DOHH2 (cell line): ENCODE measurements around the gene RIMBP2.

ENCODE experiments used
- H3F3A ChIP-seq: fragments of 200-600 bp; sonication (generic), shearing (Covaris generic); 2 replicates; pipeline ENCODE4 v1.6.0; 2016; ENCODE audit warnings: antibody characterized with exemption, mild to moderate bottlenecking; ENCODE audit not compliant: control insufficient read depth, insufficient read depth
- H3K27ac ChIP-seq: fragments of 200-600 bp; sonication (generic); 2 replicates; pipeline ENCODE4 v1.5.1; 2014; ENCODE audit warnings: low read depth, mild to moderate bottlenecking, low read length, moderate library complexity
- H3K27me3 ChIP-seq: fragments of 200-600 bp; sonication (generic); 2 replicates; pipeline ENCODE4 v1.6.1; 2014; ENCODE audit warnings: mild to moderate bottlenecking, low read length, mixed read lengths; ENCODE audit not compliant: control insufficient read depth
- H3K36me3 ChIP-seq: fragments of 200-600 bp; sonication (generic); 2 replicates; pipeline ENCODE4 v1.6.1; 2014; ENCODE audit warnings: mild to moderate bottlenecking, low read length, moderate library complexity, mixed read lengths; ENCODE audit not compliant: control insufficient read depth
- H3K4me1 ChIP-seq: fragments of 200-600 bp; sonication (generic); 2 replicates; pipeline ENCODE4 v1.6.1; 2014; ENCODE audit warnings: mild to moderate bottlenecking, low read length, mixed read lengths; ENCODE audit not compliant: control insufficient read depth
- H3K4me2 ChIP-seq: fragments of 200-600 bp; sonication (generic); 2 replicates; pipeline ENCODE4 v1.6.0; 2014; ENCODE audit warnings: mild to moderate bottlenecking, low read length, moderate library complexity
- H3K4me3 ChIP-seq: fragments of 200-600 bp; sonication (generic); 2 replicates; pipeline ENCODE4 v1.5.1; 2014; ENCODE audit warnings: mild to moderate bottlenecking, low read length, mixed read lengths
- H3K79me2 ChIP-seq: fragments of 200-600 bp; sonication (generic); 2 replicates; pipeline ENCODE4 v1.6.1; 2014; ENCODE audit warnings: mild to moderate bottlenecking, low read length, mixed read lengths; ENCODE audit not compliant: control insufficient read depth
- H3K9me2 ChIP-seq: fragments of 200-600 bp; sonication (generic); replicated peaks from 2 replicates; pipeline ENCODE4 v1.6.1; 2014; ENCODE audit warnings: mild to moderate bottlenecking, low read length, mixed read lengths; ENCODE audit not compliant: control insufficient read depth
- H3K9me3 ChIP-seq: fragments of 200-600 bp; sonication (generic); 2 replicates; pipeline ENCODE4 v1.6.1; 2014; ENCODE audit warnings: antibody characterized with exemption, low read length, mixed read lengths; ENCODE audit not compliant: control insufficient read depth, insufficient read depth
- H4K20me1 ChIP-seq: fragments of 200-600 bp; sonication (generic); 2 replicates; pipeline ENCODE4 v1.6.0; 2014; ENCODE audit warnings: low read depth, mild to moderate bottlenecking, antibody characterized with exemption, low read length, moderate library complexity; ENCODE audit not compliant: control insufficient read depth, insufficient read depth
- EZH2phosphoT487 ChIP-seq: fragments of 200-600 bp; sonication (generic); IDR thresholded peaks from 2 replicates; pipeline ENCODE4 v1.6.1; 2017; ENCODE audit warnings: borderline replicate concordance, mild to moderate bottlenecking, antibody characterized with exemption, low read length, moderate library complexity, mixed read lengths
- TF ChIP-seq, protein P1 (sequence below): fragments of 200-600 bp; sonication (generic); IDR thresholded peaks from one replicate; pipeline ENCODE4 v1.5.1; 2014; ENCODE audit warnings: antibody characterized with exemption, mild to moderate bottlenecking, low read depth, low read length; ENCODE audit not compliant: poor library complexity, severe bottlenecking

The RIMBP2 gene

DNA sequence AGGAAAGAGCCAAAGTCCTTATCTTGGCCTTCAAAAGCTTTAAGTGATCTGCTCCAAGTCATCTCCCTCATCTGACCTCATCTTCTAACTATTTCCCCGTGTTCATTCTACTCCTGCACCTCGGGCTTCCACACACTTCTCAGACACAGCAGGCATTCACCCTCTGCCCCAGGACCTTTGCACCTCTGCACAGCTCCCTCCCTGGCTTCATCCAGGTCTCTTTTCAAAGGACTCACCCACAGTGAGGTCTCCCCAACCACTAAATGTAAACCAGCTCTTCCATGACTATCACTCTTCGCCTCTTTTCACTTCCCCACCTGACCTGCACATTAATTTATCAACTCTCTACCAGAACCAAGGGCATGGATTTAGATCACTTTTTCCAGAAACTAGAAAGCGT is 216.6 kb downstream of the RIMBP2 start:
- H3K9me2 ChIP-seq = no peaks in the 10 kb centered on the region
- H3K79me2 ChIP-seq = no peaks in the 10 kb centered on the region
- no peaks in the 10 kb centered on the region for H3K27me3 ChIP-seq
- TF ChIP-seq, protein P1, sequence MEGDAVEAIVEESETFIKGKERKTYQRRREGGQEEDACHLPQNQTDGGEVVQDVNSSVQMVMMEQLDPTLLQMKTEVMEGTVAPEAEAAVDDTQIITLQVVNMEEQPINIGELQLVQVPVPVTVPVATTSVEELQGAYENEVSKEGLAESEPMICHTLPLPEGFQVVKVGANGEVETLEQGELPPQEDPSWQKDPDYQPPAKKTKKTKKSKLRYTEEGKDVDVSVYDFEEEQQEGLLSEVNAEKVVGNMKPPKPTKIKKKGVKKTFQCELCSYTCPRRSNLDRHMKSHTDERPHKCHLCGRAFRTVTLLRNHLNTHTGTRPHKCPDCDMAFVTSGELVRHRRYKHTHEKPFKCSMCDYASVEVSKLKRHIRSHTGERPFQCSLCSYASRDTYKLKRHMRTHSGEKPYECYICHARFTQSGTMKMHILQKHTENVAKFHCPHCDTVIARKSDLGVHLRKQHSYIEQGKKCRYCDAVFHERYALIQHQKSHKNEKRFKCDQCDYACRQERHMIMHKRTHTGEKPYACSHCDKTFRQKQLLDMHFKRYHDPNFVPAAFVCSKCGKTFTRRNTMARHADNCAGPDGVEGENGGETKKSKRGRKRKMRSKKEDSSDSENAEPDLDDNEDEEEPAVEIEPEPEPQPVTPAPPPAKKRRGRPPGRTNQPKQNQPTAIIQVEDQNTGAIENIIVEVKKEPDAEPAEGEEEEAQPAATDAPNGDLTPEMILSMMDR = no peak
- TF ChIP-seq EZH2phosphoT487 = no peak
- H3K27ac ChIP-seq = no peak overlapping the region
- H4K20me1 ChIP-seq = no peaks in the 10 kb centered on the region
- no peaks in the 10 kb centered on the region for H3K36me3 ChIP-seq
- no peak overlapping the region for H3K4me2 ChIP-seq
- H3K4me1 ChIP-seq = no peaks in the 10 kb centered on the region
- H3K9me3 ChIP-seq = no peaks in the 10 kb centered on the region
- H3K4me3 ChIP-seq = no peak overlapping the region
- no peaks in the 10 kb centered on the region for H3F3A ChIP-seq

- no peak overlapping the region for H3K27ac ChIP-seq
- H3K4me2 ChIP-seq = no peak overlapping the region
- no peaks in the 10 kb centered on the region for H3K4me1 ChIP-seq
- no peaks in the 10 kb centered on the region for H4K20me1 ChIP-seq
- no peaks in the 10 kb centered on the region for H3K9me3 ChIP-seq
- H3K79me2 ChIP-seq = no peaks in the 10 kb centered on the region
- no peaks in the 10 kb centered on the region for H3K27me3 ChIP-seq
- TF ChIP-seq EZH2phosphoT487 = no peak
- TF ChIP-seq, protein P1 = no peak
- H3K9me2 ChIP-seq = no peaks in the 10 kb centered on the region
- H3F3A ChIP-seq = no peaks in the 10 kb centered on the region
- no peak overlapping the region for H3K4me3 ChIP-seq
- no peaks in the 10 kb centered on the region for H3K36me3 ChIP-seq
Measured at GRCh38 chr12:130498589-130499385, 217.3 kb downstream of the RIMBP2 start.

GRCh38 chr12:130497991-130498390 is 218.1 kb downstream of the RIMBP2 start:
- Histone ChIP-seq H3K36me3 (no peaks in the 10 kb centered on the region), H3F3A (no peaks in the 10 kb centered on the region), H3K9me2 (no peaks in the 10 kb centered on the region), H3K4me2 (no peak overlapping the region), H3K79me2 (no peaks in the 10 kb centered on the region), H3K4me3 (no peak overlapping the region), H3K9me3 (no peaks in the 10 kb centered on the region), H3K4me1 (no peaks in the 10 kb centered on the region), H4K20me1 (no peaks in the 10 kb centered on the region), H3K27ac (no peak overlapping the region), H3K27me3 (no peaks in the 10 kb centered on the region)
- no peak for TF ChIP-seq EZH2phosphoT487
- TF ChIP-seq, protein P1 = no peak
